K562 (cell line): ENCODE measurements around the gene TENM4. TPM values are rescaled to one million over a fixed set of nuclear protein-coding genes. Genes with fewer than 3 reads are reported as not detected.

Experiments
- ATAC-seq: fragments of 200-7000 bp; cut with Tn5 transposase; 3 replicates; pipeline ENCODE4 v1.9.1; 2020; ENCODE audit warnings: moderate library complexity
- BruUV-seq: library from RNA; stranded (reverse); fragments of 400-500 nt; replicated peaks from 2 replicates; lab custom pipeline; 2021; lab: Mats Ljungman, UMichigan
- CTCF ChIA-PET: fragments of 300-600 bp; formaldehyde crosslinking; extraction: SDS; loops from one replicate; lab custom pipeline; 2021; ENCODE audit warnings: low intra/inter-chr PET ratio; lab: Yijun Ruan, JAX
- POLR2A ChIA-PET: fragments of 300-600, 350-650 bp; sonication (Branson Sonifier 250); formaldehyde crosslinking; extraction: SDS; loops from one replicate; lab custom pipeline; 2021; ENCODE audit warnings: antibody characterized with exemption, inconsistent platforms; lab: Yijun Ruan, JAX
- DNase-seq, 4 experiments: peaks; one replicate each; pipeline versions ENCODE4 v3.0.0 to v3.0.0-alpha.2; 2011 to 2018; ENCODE audit warnings: low spot score in 3 of 4, mixed read lengths in 3 of 4; ENCODE audit errors: extremely low read depth in 1 of 4
- FAIRE-seq: peaks from 2 replicates; lab custom pipeline; 2011; peaks lifted over from hg19 to GRCh38; lab: Jason Lieb, UNC
- H2AFZ ChIP-seq: 2 replicates; pipeline ENCODE4 v1.6.0; 2011; ENCODE audit warnings: low read depth, low read length, control low read depth, inconsistent platforms
- H3K27ac ChIP-seq: fragments of 200-600 bp; 3 replicates; pipeline ENCODE4 v1.8.0; 2011; ENCODE audit warnings: low read depth, mild to moderate bottlenecking, control low read depth, inconsistent platforms, low read length, moderate library complexity, mixed read lengths; ENCODE audit errors: extremely low read depth
- H3K27me3 ChIP-seq, 2 experiments: fragments of 300-600 bp in 1 of 2; 2 replicates in 1 of 2; 3 replicates in 1 of 2; pipeline versions ENCODE4 v1.6.0 to v1.8.0; 2011; ENCODE audit warnings: inconsistent platforms in 2 of 2, low read length in 2 of 2, mild to moderate bottlenecking in 1 of 2, mixed read lengths in 1 of 2, moderate library complexity in 1 of 2; ENCODE audit not compliant: control insufficient read depth in 2 of 2, insufficient read depth in 2 of 2
- H3K36me3 ChIP-seq: fragments of 300-600 bp; 3 replicates; pipeline ENCODE4 v1.8.0; 2011; ENCODE audit warnings: mild to moderate bottlenecking, low read length, inconsistent platforms; ENCODE audit not compliant: control insufficient read depth, insufficient read depth
- H3K4me1 ChIP-seq, 2 experiments: fragments of 200-600 bp in 1 of 2; replicated peaks in 1 of 2; 2 replicates in 1 of 2; 3 replicates in 1 of 2; pipeline versions ENCODE4 v1.5.1 to v1.8.0; 2011; ENCODE audit warnings: inconsistent platforms in 2 of 2, low read length in 2 of 2, mild to moderate bottlenecking in 1 of 2, mixed read lengths in 1 of 2, moderate library complexity in 1 of 2; ENCODE audit not compliant: control insufficient read depth in 2 of 2, insufficient read depth in 2 of 2
- H3K4me2 ChIP-seq: 2 replicates; pipeline ENCODE4 v1.6.1; 2011; ENCODE audit warnings: low read length, control low read depth, inconsistent platforms, mixed read lengths; ENCODE audit not compliant: insufficient read depth
- H3K4me3 ChIP-seq: fragments of 200-600 bp; sonication (generic), shearing (Covaris generic); 2 replicates; pipeline ENCODE4 v1.5.1; 2016; ENCODE audit warnings: control low read depth, inconsistent platforms
- H3K79me2 ChIP-seq: fragments of 200-600 bp; 3 replicates; pipeline ENCODE4 v1.8.0; 2011; ENCODE audit warnings: low read length, inconsistent platforms; ENCODE audit not compliant: control insufficient read depth, insufficient read depth
- H3K9ac ChIP-seq, 2 experiments: 2 replicates each; pipeline versions ENCODE4 v1.6.0 to v1.6.1; 2011; ENCODE audit warnings: low read depth in 2 of 2, low read length in 2 of 2, control low read depth in 1 of 2, inconsistent platforms in 1 of 2, mild to moderate bottlenecking in 1 of 2, mixed read lengths in 1 of 2; ENCODE audit not compliant: insufficient read depth in 1 of 2
- H3K9me1 ChIP-seq: one replicate; pipeline ENCODE4 v1.6.0; 2011; ENCODE audit warnings: inconsistent platforms, mild to moderate bottlenecking, low read length, moderate library complexity; ENCODE audit not compliant: control insufficient read depth, insufficient read depth
- H3K9me3 ChIP-seq: replicated peaks from 2 replicates; pipeline ENCODE4 v1.5.1; 2011; ENCODE audit warnings: low read depth, low read length, inconsistent platforms; ENCODE audit not compliant: control insufficient read depth, insufficient read depth
- H4K20me1 ChIP-seq: replicated peaks from 2 replicates; pipeline ENCODE4 v1.6.1; 2011; ENCODE audit warnings: low read length, inconsistent platforms, mixed read lengths; ENCODE audit not compliant: control insufficient read depth, insufficient read depth
- CTCFL ChIP-seq: IDR thresholded peaks from 2 replicates; pipeline ENCODE4 v1.6.1; 2011; ENCODE audit warnings: borderline replicate concordance, low read depth, mild to moderate bottlenecking, moderate library complexity, low read length; ENCODE audit not compliant: insufficient read depth, poor library complexity, severe bottlenecking
- CXXC5 ChIP-seq: fragments of 250-450 bp; sonication (Bioruptor Pico); IDR thresholded peaks from 2 replicates; pipeline ENCODE4 v1.8.0; 2022; ENCODE audit warnings: inconsistent platforms, mild to moderate bottlenecking, moderate library complexity
- DLX4 ChIP-seq: fragments of 250-450 bp; sonication (Bioruptor Pico); IDR thresholded peaks from 2 replicates; pipeline ENCODE4 v1.6.1; 2021; ENCODE audit warnings: mild to moderate bottlenecking
- OTX1 ChIP-seq: fragments of 450-650 bp; formaldehyde crosslinking; IDR thresholded peaks from 2 replicates; pipeline ENCODE4 v1.4.0; 2022; ENCODE audit warnings: mild to moderate bottlenecking
- SPI1 ChIP-seq: IDR thresholded peaks from 2 replicates; pipeline ENCODE4 v1.6.1; 2011; ENCODE audit warnings: low read depth, low read length, control low read depth, borderline replicate concordance
- TFAM ChIP-seq: fragments of 250-450 bp; sonication (Bioruptor Pico); conservative IDR thresholded peaks from 2 replicates; pipeline ENCODE4 v1.5.0; 2021; ENCODE audit warnings: mild to moderate bottlenecking, moderate library complexity
- ZNF324 ChIP-seq: fragments of 250-450 bp; sonication (Bioruptor Pico); IDR thresholded peaks from 2 replicates; pipeline ENCODE4 v1.4.0; 2020; ENCODE audit warnings: mild to moderate bottlenecking
- ZNF354B ChIP-seq: fragments of 250-450 bp; sonication (Bioruptor Pico); IDR thresholded peaks from 2 replicates; pipeline ENCODE4 v1.4.0; 2020
- WGBS: fragments of 100-300 bp; shearing (Covaris generic); methylation state at CpG from one replicate; pipeline ENCODE4 v1.1.6; 2016; ENCODE audit warnings: low coverage, mixed read lengths; ENCODE audit not compliant: insufficient coverage; ENCODE audit errors: missing lambda C conversion rate; 5-methylcytosine and 5-hydroxymethylcytosine counted together
- in situ Hi-C: fragments of 300-500 bp; cut with MboI; formaldehyde crosslinking; loops from 4 replicates; pipeline ENCODE4 v1.15.0; 2018; ENCODE audit warnings: inconsistent platforms, mixed read lengths
- intact Hi-C: fragments of 100-400 bp; cut with micrococcal nuclease; formaldehyde crosslinking; loops from 2 replicates; pipeline ENCODE4 v1.14.2; 2022
- polyA plus RNA-seq, 8 experiments: library from polyadenylated mRNA; depleted of rRNA in 4 of 8; stranded (reverse) in 5 of 8; unstranded in 3 of 8; fragments of >200 nt; fragmentation: Nextera tagmentation in 2 of 8; fragmentation: Illumina TruSeq in 1 of 8; extraction: Ambion mirVana in 2 of 8; extraction: Trizol in 1 of 8; gene quantifications; 2 replicates each; pipeline versions ENCODE4 v1.2.1 to v1.2.3, GENCODE V29; 2011 to 2014; ENCODE audit warnings: inconsistent platforms in 1 of 8, missing spikeins in 1 of 8
- total RNA-seq, 7 experiments: library from RNA; depleted of rRNA in 6 of 7; stranded (reverse); fragments of >200 nt in 6 of 7; fragmentation: Illumina TruSeq in 2 of 7; extraction: Trizol in 2 of 7; gene quantifications; 2 replicates each; pipeline versions ENCODE4 v1.2.1 to v1.2.3, GENCODE V29; 2011 to 2021; ENCODE audit warnings: low replicate concordance in 1 of 7

The TENM4 gene
- total and polyA plus RNA-seq, 9 of the 15 experiments (the other 6 are each of a cell fraction or from before 2014, with no cell fraction given) = 0.16 TPM; not detected in 8

GRCh38 chr11:79482800-79483199 lies 42.0 kb upstream of the TENM4 start:
- Histone ChIP-seq H4K20me1 (no peaks in the 10 kb centered on the region), H3K4me3 (no peak overlapping the region), H3K27me3 (no peaks in the 10 kb centered on the region), H3K79me2 (no peaks in the 10 kb centered on the region), H3K4me2 (no peak overlapping the region), H3K9me3 (no peaks in the 10 kb centered on the region), H3K9me1 (no peaks in the 10 kb centered on the region), H3K4me1 (no peaks in the 10 kb centered on the region), H3K9ac (no peak overlapping the region), H3K36me3 (no peaks in the 10 kb centered on the region), H2AFZ (no peak overlapping the region), H3K27ac (no peak overlapping the region)
- intact Hi-C loops = no loop called here
- WGBS = 0% methylated on average over 3 of the region's 3 CpGs
- POLR2A ChIA-PET = no interaction called here
- no peak for FAIRE-seq
- in situ Hi-C loops = no loop called here
- no TSS peak for BruUV-seq
- CTCF ChIA-PET = no interaction called here
- DNase-seq = no peak
- TF ChIP-seq DLX4 (CRISPR knock-in tag) = no peak
- no peak for TF ChIP-seq ZNF354B
- TF ChIP-seq CXXC5 (CRISPR knock-in tag) = no peak
- TF ChIP-seq TFAM (CRISPR knock-in tag) = no peak
- TF ChIP-seq OTX1 = no peak
- TF ChIP-seq CTCFL = no peak
- no peak for TF ChIP-seq ZNF324 (CRISPR knock-in tag)
- no peak for TF ChIP-seq SPI1
- no peak for ATAC-seq
